ENCODE results near the gene ADGRF3.

DNA sequence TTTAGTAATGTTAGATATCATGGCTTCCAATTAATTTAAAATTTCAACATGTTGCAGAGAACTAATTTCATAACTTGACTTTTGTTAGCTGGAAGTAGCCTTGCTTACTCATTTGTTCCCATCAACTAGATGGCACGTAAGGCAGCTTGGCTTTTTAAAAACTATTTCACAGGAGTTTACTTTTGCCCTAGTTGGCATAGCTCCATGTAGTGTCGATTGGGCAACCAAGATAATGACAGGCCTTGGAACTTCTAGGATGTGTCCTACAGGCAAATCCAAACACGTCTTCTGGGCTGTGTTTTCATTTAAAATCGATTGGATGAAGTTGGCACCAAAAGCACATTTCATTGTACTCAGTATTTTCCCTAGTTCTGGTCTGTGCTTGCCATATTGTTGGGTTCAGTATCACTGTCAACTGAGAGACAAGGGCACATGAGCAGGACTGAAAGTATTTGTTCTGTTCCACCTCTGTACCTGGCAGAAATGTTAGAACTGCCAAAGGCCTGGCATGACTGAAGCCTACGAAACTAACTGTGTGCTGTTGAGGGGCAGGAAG, 72.5 kb downstream of the ADGRF3 start:
- no peak for TF ChIP-seq CTCF (IDR thresholded peaks at IDR 0.05)
- TF ChIP-seq EZH2phosphoT487 (IDR thresholded peaks at IDR 0.05), result no peak
